K562 (cell line): ENCODE results near the gene MICALL2. TPM values are rescaled to one million over a fixed set of nuclear protein-coding genes. Genes with fewer than 3 reads are reported as not detected.

ENCODE experiments used
- ARID3B ChIP-seq: fragments of 250-450 bp; sonication (Bioruptor Pico); IDR thresholded peaks from 2 replicates; pipeline ENCODE4 v1.4.0; 2020; ENCODE audit warnings: borderline replicate concordance
- ATF1 ChIP-seq, 2 experiments: fragments of 450-650 bp in 1 of 2; IDR thresholded peaks; 2 replicates each; pipeline ENCODE4 v1.6.1; 2016; ENCODE audit warnings: missing compliant biosample characterization in 1 of 2, missing genetic modification characterization in 1 of 2
- CREB1 ChIP-seq, 2 experiments: sonication (generic) in 1 of 2; formaldehyde crosslinking in 1 of 2; IDR thresholded peaks; 2 replicates each; pipeline versions ENCODE4 v1.6.1 to v1.8.0; 2012 to 2022; ENCODE audit warnings: inconsistent platforms in 1 of 2, mild to moderate bottlenecking in 1 of 2, missing genetic modification reagents in 1 of 2, moderate library complexity in 1 of 2
- CREB3L1 ChIP-seq: fragments of 450-650 bp; IDR thresholded peaks from 2 replicates; pipeline ENCODE4 v1.6.1; 2014; ENCODE audit warnings: low read depth, mild to moderate bottlenecking, moderate library complexity, borderline replicate concordance
- EP400 ChIP-seq: fragments of 450-650 bp; IDR thresholded peaks from 2 replicates; pipeline ENCODE4 v1.6.1; 2017; ENCODE audit warnings: antibody characterized with exemption, mild to moderate bottlenecking, moderate library complexity
- HBP1 ChIP-seq: fragments of 450-650 bp; formaldehyde crosslinking; IDR thresholded peaks from 2 replicates; pipeline ENCODE4 v1.4.0; 2022; ENCODE audit warnings: missing genetic modification characterization
- HDAC1 ChIP-seq, 2 experiments: fragments of 450-650 bp; IDR thresholded peaks; 2 replicates each; pipeline ENCODE4 v1.6.1; 2016 to 2017; ENCODE audit warnings: inconsistent platforms in 1 of 2, mild to moderate bottlenecking in 1 of 2, moderate library complexity in 1 of 2
- HDAC3 ChIP-seq: fragments of 450-650 bp; IDR thresholded peaks from 2 replicates; pipeline ENCODE4 v1.6.1; 2018; ENCODE audit warnings: borderline replicate concordance, mild to moderate bottlenecking, moderate library complexity; ENCODE audit not compliant: partially characterized antibody
- JUND ChIP-seq, 2 experiments: IDR thresholded peaks; 2 replicates in 1 of 2; 3 replicates in 1 of 2; pipeline ENCODE4 v1.6.1; 2011; ENCODE audit warnings: borderline replicate concordance in 2 of 2, low read depth in 2 of 2, low read length in 2 of 2, improper control_type of control experiment in 1 of 2, missing biosample characterization in 1 of 2, missing genetic modification characterization in 1 of 2, missing genetic modification reagents in 1 of 2
- MCM5 ChIP-seq: fragments of 450-650 bp; IDR thresholded peaks from 2 replicates; pipeline ENCODE4 v1.6.1; 2016; ENCODE audit warnings: low read depth
- NR3C1 ChIP-seq: sonication (generic); formaldehyde crosslinking; IDR thresholded peaks from 2 replicates; pipeline ENCODE4 v1.8.1; 2022; ENCODE audit warnings: missing genetic modification reagents
- PML ChIP-seq: IDR thresholded peaks from 2 replicates; pipeline ENCODE4 v1.6.1; 2012; ENCODE audit warnings: low read length, inconsistent platforms
- PTTG1 ChIP-seq: fragments of 450-650 bp; IDR thresholded peaks from 2 replicates; pipeline ENCODE4 v1.6.1; 2016; ENCODE audit warnings: low read depth, mild to moderate bottlenecking, missing genetic modification characterization, missing compliant biosample characterization
- RBBP5 ChIP-seq: fragments of 200-600 bp; sonication (generic); IDR thresholded peaks from 2 replicates; pipeline ENCODE4 v1.6.1; 2012; ENCODE audit warnings: borderline replicate concordance, mild to moderate bottlenecking, low read length, control low read depth, inconsistent platforms; ENCODE audit not compliant: insufficient read depth, poor library complexity, severe bottlenecking
- SAP30 ChIP-seq: fragments of 200-600 bp; sonication (generic); IDR thresholded peaks from 2 replicates; pipeline ENCODE4 v1.6.1; 2012; ENCODE audit warnings: borderline replicate concordance, low read depth, mild to moderate bottlenecking, moderate library complexity, low read length, control low read depth, inconsistent platforms; ENCODE audit not compliant: insufficient read depth, poor library complexity, severe bottlenecking
- STAG1 ChIP-seq: sonication (generic); formaldehyde crosslinking; IDR thresholded peaks from 2 replicates; pipeline ENCODE4 v1.5.0; 2020; ENCODE audit warnings: missing genetic modification reagents, borderline replicate concordance
- ZNF551 ChIP-seq: fragments of 250-450 bp; sonication (Bioruptor Pico); IDR thresholded peaks from 2 replicates; pipeline ENCODE4 v1.5.0; 2021; ENCODE audit warnings: mild to moderate bottlenecking, moderate library complexity
- ZNF561 ChIP-seq: fragments of 450-650 bp; formaldehyde crosslinking; conservative IDR thresholded peaks from 2 replicates; pipeline ENCODE4 v1.4.0; 2020; ENCODE audit warnings: mild to moderate bottlenecking, moderate library complexity
- ZNF655 ChIP-seq: fragments of 250-450 bp; sonication (Bioruptor Pico); IDR thresholded peaks from 2 replicates; pipeline ENCODE4 v1.5.0; 2021
- polyA plus RNA-seq, 8 experiments: library from polyadenylated mRNA; depleted of rRNA in 4 of 8; stranded (reverse) in 5 of 8; unstranded in 3 of 8; fragments of >200 nt; fragmentation: Nextera tagmentation in 2 of 8; fragmentation: Illumina TruSeq in 1 of 8; extraction: Ambion mirVana in 2 of 8; extraction: Trizol in 1 of 8; gene quantifications; 2 replicates each; pipeline versions ENCODE4 v1.2.1 to v1.2.3, GENCODE V29; 2011 to 2014; ENCODE audit warnings: inconsistent platforms in 1 of 8, missing spikeins in 1 of 8
- total RNA-seq, 7 experiments: library from RNA; depleted of rRNA in 6 of 7; stranded (reverse); fragments of >200 nt in 6 of 7; fragmentation: Illumina TruSeq in 2 of 7; extraction: Trizol in 2 of 7; gene quantifications; 2 replicates each; pipeline versions ENCODE4 v1.2.1 to v1.2.3, GENCODE V29; 2011 to 2021; ENCODE audit warnings: low replicate concordance in 1 of 7

Gene MICALL2
- total and polyA plus RNA-seq, 9 of the 15 experiments (the other 6 are each of a cell fraction or from before 2014, with no cell fraction given), result 1.8 to 103 (median 17.0) TPM

GRCh38 chr7:1503816-1504775, 44.8 kb upstream of the MICALL2 start, which contains the start of gene INTS1 (continued):
- TF ChIP-seq EP400 (peak; percentile 85; the same call in 1 of the 2 replicates), STAG1 (CRISPR knock-in tag) (peak; percentile 39; the same call in 1 of the 2 replicates), CREB1 (IDR thresholded peaks at IDR 0.05) (peak; percentile 24; the same call in 1 of the 2 replicates), CREB1 (CRISPR knock-in tag; IDR thresholded peaks at IDR 0.05) (no peak), NR3C1 (CRISPR knock-in tag) (peak; percentile 33; the same call in 1 of the 2 replicates), ZNF551 (CRISPR knock-in tag) (no peak), HDAC3 (no peak), SAP30 (peak; percentile 65), PTTG1 (tag) (no peak), PML (peak; percentile 25; the same call in 1 of the 2 replicates), ARID3B (CRISPR knock-in tag) (no peak), CREB3L1 (peak; percentile 76), ATF1 (CRISPR knock-in tag; IDR thresholded peaks at IDR 0.05) (no peak), ATF1 (tag; IDR thresholded peaks at IDR 0.05) (peak; percentile 38; the same call in 1 of the 2 replicates), HBP1 (CRISPR knock-in tag) (no peak), ZNF561 (no peak), ZNF655 (CRISPR knock-in tag) (no peak), RBBP5 (peak; percentile 95), JUND (IDR thresholded peaks at IDR 0.05; ENCODE audit: borderline replicate concordance, low read depth, low read length) (peak; percentile 71), JUND (tag; IDR thresholded peaks at IDR 0.05; ENCODE audit: borderline replicate concordance, low read depth, low read length) (no peak), MCM5 (no peak), HDAC1 (IDR thresholded peaks at IDR 0.05) (0 out of 4 replicates have a peak, but pooled peaks of 1 of the 2 experiments have one; percentile 76)
